HFFc6 (cell line): ENCODE results near the gene EPM2A. TPM values are rescaled to one million over a fixed set of nuclear protein-coding genes. Genes with fewer than 3 reads are reported as not detected.
"Not testable (repeated sequence)": the region's sequence is repeated elsewhere in the genome, so short reads cannot be mapped to it uniquely, and the experiment has no call there.

Source experiments
- DNase-seq: peaks from one replicate; pipeline ENCODE4 v3.0.0-alpha.2; 2018
- H3K27ac Mint-ChIP-seq: 2 replicates; pipeline ENCODE4 v1.8.0; 2020; ENCODE audit warnings: mild to moderate bottlenecking, mixed read lengths
- H3K27me3 Mint-ChIP-seq: 2 replicates; pipeline ENCODE4 v1.8.0; 2021; ENCODE audit warnings: mild to moderate bottlenecking, moderate library complexity, mixed read lengths; ENCODE audit not compliant: insufficient read depth
- H3K36me3 Mint-ChIP-seq: 2 replicates; pipeline ENCODE4 v1.8.0; 2021; ENCODE audit warnings: low read depth, mixed read lengths
- H3K4me1 Mint-ChIP-seq: 2 replicates; pipeline ENCODE4 v1.8.0; 2020; ENCODE audit warnings: low read depth, mixed read lengths
- H3K4me3 Mint-ChIP-seq: 2 replicates; pipeline ENCODE4 v1.8.0; 2020; ENCODE audit warnings: mild to moderate bottlenecking, moderate library complexity, mixed read lengths
- H3K9me3 Mint-ChIP-seq: 2 replicates; pipeline ENCODE4 v1.8.0; 2020; ENCODE audit warnings: mild to moderate bottlenecking, mixed read lengths
- total RNA-seq, 6 experiments: library from RNA; stranded (reverse); fragmentation: NEBNext Ultra II Directional; extraction: Animal tissue kit (Norgen Biotek cat#: 25700); gene quantifications; 2 replicates in 1 of 6; 3 replicates in 5 of 6; pipeline ENCODE4 v1.2.3, GENCODE V29; 2021
- TF ChIP-seq, protein P1 (sequence below): fragments of 200-600 bp; sonication (generic); IDR thresholded peaks from 2 replicates; pipeline ENCODE4 v1.5.0; 2021; ENCODE audit warnings: antibody characterized with exemption, mild to moderate bottlenecking

EPM2A gene
- total RNA-seq, 6 experiments from 2014 or later = 3.1 to 5.5 (median 3.8) TPM

- Mint-ChIP-seq H3K27me3 (no peaks in the 10 kb centered on the region), H3K27ac (no peak overlapping the region), H3K9me3 (peaks cover 16% of the 10 kb centered on the region), H3K4me3 (no peak overlapping the region), H3K4me1 (no peaks in the 10 kb centered on the region), H3K36me3 (peaks cover 40% of the 10 kb centered on the region)
- DNase-seq = no peak
- TF ChIP-seq, protein P1, sequence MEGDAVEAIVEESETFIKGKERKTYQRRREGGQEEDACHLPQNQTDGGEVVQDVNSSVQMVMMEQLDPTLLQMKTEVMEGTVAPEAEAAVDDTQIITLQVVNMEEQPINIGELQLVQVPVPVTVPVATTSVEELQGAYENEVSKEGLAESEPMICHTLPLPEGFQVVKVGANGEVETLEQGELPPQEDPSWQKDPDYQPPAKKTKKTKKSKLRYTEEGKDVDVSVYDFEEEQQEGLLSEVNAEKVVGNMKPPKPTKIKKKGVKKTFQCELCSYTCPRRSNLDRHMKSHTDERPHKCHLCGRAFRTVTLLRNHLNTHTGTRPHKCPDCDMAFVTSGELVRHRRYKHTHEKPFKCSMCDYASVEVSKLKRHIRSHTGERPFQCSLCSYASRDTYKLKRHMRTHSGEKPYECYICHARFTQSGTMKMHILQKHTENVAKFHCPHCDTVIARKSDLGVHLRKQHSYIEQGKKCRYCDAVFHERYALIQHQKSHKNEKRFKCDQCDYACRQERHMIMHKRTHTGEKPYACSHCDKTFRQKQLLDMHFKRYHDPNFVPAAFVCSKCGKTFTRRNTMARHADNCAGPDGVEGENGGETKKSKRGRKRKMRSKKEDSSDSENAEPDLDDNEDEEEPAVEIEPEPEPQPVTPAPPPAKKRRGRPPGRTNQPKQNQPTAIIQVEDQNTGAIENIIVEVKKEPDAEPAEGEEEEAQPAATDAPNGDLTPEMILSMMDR = no peak
Measured at GRCh38 chr6:145711372-145711771, 23.9 kb downstream of the EPM2A start.

- Mint-ChIP-seq H3K36me3 (peaks cover 22% of the 10 kb centered on the region), H3K4me1 (peaks cover 34% of the 10 kb centered on the region), H3K4me3 (no peak overlapping the region), H3K27ac (no peak overlapping the region), H3K9me3 (peaks cover 5% of the 10 kb centered on the region; the same call in 1 of the 2 replicates), H3K27me3 (no peaks in the 10 kb centered on the region)
- TF ChIP-seq, protein P1 = no peak
- no peak for DNase-seq
Measured at GRCh38 chr6:145707397-145707796, 27.9 kb downstream of the EPM2A start.

DNA sequence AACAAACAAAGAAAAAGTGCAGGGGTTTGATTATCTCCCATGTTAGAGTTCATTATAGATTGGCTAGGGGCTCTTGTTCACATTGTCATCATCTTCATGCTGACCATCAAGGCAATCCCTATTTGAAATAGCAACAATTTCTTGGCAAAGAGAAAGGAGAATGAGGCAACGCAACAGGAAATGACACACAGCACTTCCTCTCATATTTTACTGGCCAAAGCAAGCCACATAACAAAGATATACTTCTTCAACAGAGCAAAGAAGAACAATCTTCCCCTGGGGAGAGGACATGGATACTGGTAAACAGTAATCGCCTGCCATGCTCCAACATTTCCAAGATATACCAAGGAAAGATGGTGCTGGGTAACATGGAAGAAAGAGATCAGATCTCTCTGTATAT is 29.8 kb downstream of the EPM2A start:
- Mint-ChIP-seq H3K4me3 (no peak overlapping the region), H3K9me3 (peaks cover 5% of the 10 kb centered on the region; the same call in 1 of the 2 replicates), H3K4me1 (peaks cover 48% of the 10 kb centered on the region), H3K36me3 (peaks cover 22% of the 10 kb centered on the region), H3K27ac (peak overlapping the region; percentile 80), H3K27me3 (no peaks in the 10 kb centered on the region)
- TF ChIP-seq, protein P1 = no peak
- DNase-seq = peak; percentile 42

- Mint-ChIP-seq H3K27me3 (no peaks in the 10 kb centered on the region), H3K36me3 (peaks cover 18% of the 10 kb centered on the region), H3K9me3 (peaks cover 5% of the 10 kb centered on the region; the same call in 1 of the 2 replicates), H3K4me3 (no peak overlapping the region), H3K4me1 (peaks cover 61% of the 10 kb centered on the region), H3K27ac (peak overlapping the region; percentile 24; the same call in 1 of the 2 replicates)
- TF ChIP-seq, protein P1 = peak; percentile 93
- peak; percentile 6 for DNase-seq
Measured at GRCh38 chr6:145704143-145704781, 31.1 kb downstream of the EPM2A start.

DNA sequence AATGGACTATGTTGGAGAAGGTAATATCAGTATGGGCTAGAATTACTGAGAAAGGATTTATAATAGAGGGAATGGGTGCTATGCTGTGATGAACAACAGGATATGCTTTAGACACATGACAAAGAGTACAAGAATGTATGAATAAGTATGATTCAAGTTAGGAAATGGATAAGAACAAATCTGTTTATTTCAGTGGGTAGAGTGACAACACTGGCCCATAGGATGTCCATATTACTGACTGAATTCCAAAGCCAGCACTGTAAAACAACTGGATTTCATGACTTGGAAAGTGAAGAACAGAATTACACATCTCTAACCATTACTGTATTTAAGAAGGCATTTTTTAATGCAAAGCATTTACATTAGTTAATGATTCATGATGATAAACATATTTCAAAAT is 35.9 kb downstream of the EPM2A start:
- peaks cover 15% of the 10 kb centered on the region for H3K36me3 Mint-ChIP-seq

GRCh38 chr6:145697401-145697800 is 37.9 kb downstream of the EPM2A start:
- H3K9me3 Mint-ChIP-seq, H3K27me3 Mint-ChIP-seq, DNase-seq, H3K27ac Mint-ChIP-seq, H3K4me3 Mint-ChIP-seq: not testable (repeated sequence)
- peaks cover 22% of the 10 kb centered on the region for H3K36me3 Mint-ChIP-seq
- H3K4me1 Mint-ChIP-seq = peaks cover 40% of the 10 kb centered on the region

More for the DNA sequence above, 35.9 kb downstream of the EPM2A start:
- Mint-ChIP-seq H3K27me3 (no peaks in the 10 kb centered on the region), H3K9me3 (peaks cover 9% of the 10 kb centered on the region), H3K4me1 (peaks cover 58% of the 10 kb centered on the region), H3K27ac (peak overlapping the region; percentile 57), H3K4me3 (peak overlapping the region; percentile 13; the same call in 1 of the 2 replicates)
- peak; percentile 60 for DNase-seq
- TF ChIP-seq, protein P1 = no peak
